GM21526 (cell line): ENCODE data around the gene DEUP1.

Source experiments
- ATAC-seq: cut with Tn5 transposase; IDR thresholded peaks from one replicate; pipeline ENCODE4 v1.9.1; 2021; ENCODE audit warnings: moderate library complexity; ENCODE audit not compliant: unreplicated experiment, low FRiP score

Gene DEUP1

DNA sequence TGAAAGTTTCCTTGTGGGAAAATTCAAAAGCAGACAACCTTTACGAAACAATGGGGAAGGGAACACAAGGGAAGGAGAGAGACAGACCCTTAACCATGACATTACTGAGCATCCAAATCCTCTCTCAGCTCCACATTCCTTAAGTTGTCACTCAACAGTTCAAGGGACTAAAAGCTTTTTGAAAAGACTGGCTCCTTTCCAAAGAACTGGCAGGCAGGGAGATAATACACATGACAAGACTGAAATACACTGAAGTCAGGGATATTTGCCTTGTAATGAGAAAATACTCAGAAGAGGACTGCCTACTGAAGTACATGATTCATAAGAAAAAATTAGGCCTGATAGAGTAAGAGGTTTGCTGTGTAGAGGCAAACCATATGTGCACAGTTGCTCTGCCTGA lies 143.6 kb downstream of the DEUP1 start:
- no peak for ATAC-seq

DNA sequence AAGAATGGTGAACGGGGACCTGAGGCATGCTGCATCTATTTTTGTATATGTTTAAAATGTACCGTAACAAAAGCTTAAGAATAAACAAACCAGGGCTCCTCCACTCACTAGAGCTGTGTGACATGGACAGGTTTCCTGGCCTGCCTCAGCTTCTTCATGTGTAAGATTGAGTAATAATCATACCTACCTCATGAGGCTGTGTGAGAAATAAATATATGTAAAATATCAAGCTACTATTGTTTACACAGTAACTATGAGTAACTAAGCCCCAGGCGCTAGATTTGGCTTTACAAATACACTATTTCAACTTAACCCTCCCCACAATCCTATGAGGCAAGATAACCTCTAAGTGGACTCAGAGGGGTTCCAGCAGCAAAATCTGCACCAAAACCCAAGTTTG lies 146.3 kb downstream of the DEUP1 start:
- no peak for ATAC-seq

DNA sequence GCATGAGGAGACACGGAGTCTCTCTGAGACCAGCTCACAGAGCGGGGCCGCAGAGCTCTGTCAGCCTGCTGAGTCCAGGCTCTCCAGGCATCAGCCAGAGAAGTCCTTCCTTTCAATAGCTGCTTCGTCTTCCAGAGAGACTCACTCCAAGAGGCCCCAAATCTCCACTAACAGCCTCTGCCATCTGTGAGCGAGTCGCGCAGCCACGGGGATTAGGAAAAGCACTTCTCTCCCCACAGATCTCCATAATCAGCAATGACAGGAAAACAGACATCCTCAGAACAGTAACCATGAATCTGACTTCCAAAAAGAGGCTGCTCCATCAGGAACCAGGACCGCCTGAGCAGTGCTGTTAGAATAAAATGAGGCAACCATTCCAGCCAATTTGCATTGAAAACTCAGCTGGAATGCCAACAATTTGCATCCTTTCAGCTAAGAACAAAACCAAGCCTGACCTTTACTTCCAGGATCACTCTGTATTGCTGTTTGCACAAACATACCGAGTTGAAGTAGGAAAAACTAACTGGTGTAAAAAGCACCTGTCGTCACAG lies 147.2 kb downstream of the DEUP1 start:
- ATAC-seq: no peak

DNA sequence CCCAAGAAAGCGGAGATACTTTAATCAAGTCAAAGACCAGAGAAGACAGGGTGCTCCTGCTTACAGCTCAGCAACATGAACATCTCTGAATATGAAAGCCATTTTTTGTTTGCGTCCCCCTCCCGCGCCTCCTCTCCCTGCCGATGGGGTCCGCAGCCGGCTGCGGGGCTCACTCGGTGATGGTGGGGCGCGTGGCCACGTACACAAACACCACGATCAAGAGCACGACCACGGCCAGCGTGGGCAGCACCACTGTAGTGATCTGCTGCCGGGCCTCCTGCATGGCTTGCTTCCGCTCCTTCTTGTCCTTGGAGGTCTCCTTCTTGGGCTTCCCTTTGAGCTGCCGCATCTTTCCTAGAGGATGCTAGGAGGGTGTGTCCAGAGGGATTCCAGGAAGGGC lies 148.3 kb downstream of the DEUP1 start:
- no peak for ATAC-seq

DNA sequence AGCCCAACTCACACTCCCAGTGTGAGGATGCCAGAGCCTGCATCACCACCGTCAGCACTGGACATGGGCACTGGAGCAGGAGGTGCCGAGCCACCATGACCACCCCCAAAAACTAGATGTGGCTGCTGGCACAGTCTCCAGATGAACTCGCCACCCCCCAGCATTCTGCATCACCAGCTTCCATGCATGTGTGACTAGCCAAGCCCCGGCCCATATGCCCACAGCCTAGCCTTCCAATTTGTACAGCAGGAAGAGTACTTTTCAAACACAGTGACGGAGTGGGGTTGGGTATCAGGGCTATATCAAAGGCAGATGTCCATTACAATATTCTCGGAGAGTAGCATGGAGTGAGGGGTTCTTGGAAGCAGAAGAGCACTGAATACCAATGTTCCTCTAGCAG lies 149.7 kb downstream of the DEUP1 start:
- no peak for ATAC-seq

DNA sequence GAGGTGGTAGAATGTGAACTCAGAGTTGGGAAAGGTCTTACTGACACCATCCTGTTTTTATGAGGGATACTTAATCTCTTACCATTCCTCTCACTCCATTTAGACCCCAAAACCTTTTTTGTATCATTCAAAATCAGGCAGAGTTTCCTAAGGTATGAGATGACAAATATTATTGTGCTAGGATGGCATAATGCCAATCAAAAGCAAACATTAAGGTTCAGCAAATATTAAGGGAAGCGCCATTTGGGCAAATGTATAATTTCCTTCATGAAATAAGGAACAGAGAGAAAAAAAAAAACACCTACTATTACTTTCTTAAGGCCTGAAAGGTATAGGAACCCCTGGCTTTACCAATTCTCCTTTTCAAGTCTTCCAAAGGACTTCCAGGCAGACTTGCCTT lies 150.2 kb downstream of the DEUP1 start:
- ATAC-seq: no peak

DNA sequence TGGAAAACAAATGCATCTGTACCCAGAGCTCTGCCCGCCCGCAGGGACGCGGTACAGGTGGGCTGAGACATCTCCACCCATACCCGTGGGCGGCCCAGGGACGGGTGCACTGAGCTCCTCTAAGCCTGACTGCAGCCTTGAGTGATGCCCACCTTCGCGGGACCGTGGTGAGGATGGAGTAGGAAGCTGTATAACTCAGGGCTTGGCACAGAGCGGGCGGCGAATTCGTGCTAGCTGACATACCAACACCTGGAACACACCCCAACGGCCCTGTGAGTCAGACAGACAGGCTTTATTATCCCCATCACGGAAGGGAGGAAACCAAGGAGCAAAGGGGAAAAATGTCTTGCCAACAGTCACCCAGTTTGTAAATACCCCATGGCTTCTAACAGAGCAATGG lies 150.7 kb downstream of the DEUP1 start:
- no peak for ATAC-seq

DNA sequence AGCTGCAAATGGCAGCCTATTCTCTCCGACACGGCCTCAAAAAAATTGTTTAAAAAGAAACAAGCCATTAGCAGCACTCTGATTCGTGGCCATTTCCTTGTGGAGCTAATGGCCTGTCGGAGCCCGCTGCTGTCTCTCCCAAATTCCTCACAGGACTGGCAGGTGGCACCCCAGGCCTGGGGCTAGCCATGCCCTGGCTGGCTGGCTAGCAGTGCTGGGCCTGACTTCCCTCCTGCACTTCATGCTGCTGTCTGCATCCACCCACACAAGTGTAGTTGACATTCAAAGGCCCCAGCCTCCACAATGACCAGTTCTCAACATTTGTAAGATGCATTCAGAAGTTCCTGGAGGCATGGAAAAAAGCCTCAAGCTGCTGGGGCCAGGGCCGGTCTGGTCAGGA lies 151.2 kb downstream of the DEUP1 start:
- no peak for ATAC-seq

DNA sequence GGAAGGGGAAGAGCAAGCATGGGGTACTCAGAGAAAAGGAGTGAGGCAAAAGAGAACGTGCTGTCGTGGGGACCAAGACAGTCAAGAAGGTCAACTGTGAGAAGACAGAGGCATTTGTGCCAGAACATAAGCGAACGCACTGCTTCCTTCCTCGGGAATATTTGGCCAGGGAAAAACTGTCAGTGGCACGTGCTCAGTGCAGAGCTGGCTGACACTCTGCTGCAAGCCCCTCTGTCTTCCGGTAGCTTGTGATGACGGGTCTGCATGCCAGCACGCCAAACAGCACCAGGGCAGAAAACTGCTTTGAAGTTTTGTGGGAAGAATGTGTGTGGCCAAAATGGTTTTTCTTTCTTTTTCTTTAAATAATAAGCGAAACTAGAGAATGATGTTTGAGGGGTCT lies 152.0 kb downstream of the DEUP1 start:
- no peak for ATAC-seq

DNA sequence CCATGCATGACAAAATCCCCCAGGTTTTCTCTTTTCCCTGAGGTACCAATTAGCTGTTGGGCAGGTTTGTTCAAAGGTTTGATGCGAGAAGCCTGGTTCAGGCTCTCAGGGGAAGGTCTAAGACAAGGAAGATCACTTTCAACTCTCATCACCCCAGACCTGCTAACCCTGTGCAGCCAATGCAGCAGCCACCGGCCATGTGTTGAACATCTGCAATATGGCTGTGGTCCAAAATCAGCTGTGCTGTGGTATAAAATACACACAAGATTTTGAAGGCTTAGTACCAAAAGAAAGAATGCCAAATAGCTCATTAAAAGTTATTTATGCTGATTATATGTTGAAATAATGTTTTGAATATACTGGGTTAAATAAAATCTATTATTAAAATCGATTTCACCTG lies 154.2 kb downstream of the DEUP1 start:
- no peak for ATAC-seq

DNA sequence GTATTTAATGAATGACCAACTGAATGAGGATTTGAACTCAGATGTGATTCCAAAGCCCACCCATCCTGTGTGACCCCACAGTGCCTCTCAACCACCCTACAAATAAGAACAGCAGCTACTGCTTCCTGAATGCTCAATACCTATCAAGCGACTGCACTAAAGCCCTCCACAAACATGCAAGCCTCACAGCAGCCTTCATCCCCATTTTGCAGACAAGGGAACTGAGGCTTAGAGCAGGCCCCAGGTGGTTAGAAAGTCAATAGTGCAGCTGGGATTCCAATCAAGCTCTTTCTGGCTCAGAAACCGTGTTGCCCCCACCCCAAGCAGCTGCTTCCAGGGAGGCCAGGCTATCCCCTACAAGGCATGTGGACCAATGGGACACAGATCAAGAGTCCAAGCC lies 155.4 kb downstream of the DEUP1 start:
- no peak for ATAC-seq

DNA sequence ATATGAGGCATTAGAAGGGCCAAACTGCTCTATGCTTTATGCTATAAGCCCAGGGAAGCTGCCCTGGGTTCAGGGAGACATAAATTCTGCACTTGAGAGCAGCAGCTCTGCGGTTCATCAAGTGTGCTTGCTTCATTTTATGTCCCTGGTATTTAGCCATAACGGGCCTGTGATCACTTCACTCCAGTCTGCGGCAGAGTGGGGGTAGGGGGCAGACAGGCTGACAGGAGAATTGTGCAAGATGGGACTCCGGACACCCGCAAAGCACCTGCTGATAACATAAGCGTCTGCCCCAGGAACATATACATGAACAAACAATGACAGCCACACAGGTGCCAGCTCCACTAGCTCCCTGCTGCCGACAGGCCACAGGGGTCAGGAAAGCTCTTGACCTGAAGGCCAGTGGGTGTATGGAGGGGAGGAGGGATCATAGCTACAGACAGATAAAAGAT lies 156.5 kb downstream of the DEUP1 start:
- ATAC-seq: no peak
